H1 (cell line): Measurements from ENCODE around the gene SLC16A8.

Experiments
- ATF3 ChIP-seq: IDR thresholded peaks from 2 replicates; pipeline ENCODE4 v1.6.1; 2011; ENCODE audit warnings: low read depth, mild to moderate bottlenecking, low read length; ENCODE audit not compliant: insufficient read depth
- BRCA1 ChIP-seq: IDR thresholded peaks from 2 replicates; pipeline ENCODE4 v1.6.1; 2012; ENCODE audit warnings: low read depth, low read length, improper control_type of control experiment
- EZH2 ChIP-seq: fragments of 200-600 bp; sonication (generic); IDR thresholded peaks from 2 replicates; pipeline ENCODE4 v1.7.1; 2012; ENCODE audit warnings: low read depth, mild to moderate bottlenecking, moderate library complexity, low read length, inconsistent platforms; ENCODE audit not compliant: severe bottlenecking
- MAFK ChIP-seq: IDR thresholded peaks from 2 replicates; pipeline ENCODE4 v1.6.1; 2012; ENCODE audit warnings: low read depth, mild to moderate bottlenecking, improper control_type of control experiment, low read length
- POLR2A ChIP-seq, 2 experiments: IDR thresholded peaks; 1 replicate in 1 of 2; 2 replicates in 1 of 2; pipeline ENCODE4 v1.6.1; 2011; ENCODE audit warnings: low read depth in 2 of 2, low read length in 2 of 2, mild to moderate bottlenecking in 2 of 2; ENCODE audit errors: control extremely low read depth in 1 of 2
- POLR2AphosphoS5 ChIP-seq: IDR thresholded peaks from 2 replicates; pipeline ENCODE4 v1.6.1; 2011; ENCODE audit warnings: low read depth, low read length
- SIX5 ChIP-seq: IDR thresholded peaks from 2 replicates; pipeline ENCODE4 v1.6.1; 2011; ENCODE audit warnings: mild to moderate bottlenecking, low read depth, low read length
- TCF12 ChIP-seq: IDR thresholded peaks from 2 replicates; pipeline ENCODE4 v1.6.1; 2011; ENCODE audit warnings: low read depth, mild to moderate bottlenecking, low read length
- YY1 ChIP-seq: IDR thresholded peaks from 2 replicates; pipeline ENCODE4 v1.6.1; 2011; ENCODE audit warnings: low read depth, mild to moderate bottlenecking, low read length
- ZNF274 ChIP-seq: IDR thresholded peaks from 2 replicates; pipeline ENCODE4 v1.7.0; 2012; ENCODE audit warnings: low read length, borderline replicate concordance; ENCODE audit errors: extremely low read depth
- TF ChIP-seq, protein P1 (sequence below), 3 experiments: IDR thresholded peaks; 1 replicate in 2 of 3; 2 replicates in 1 of 3; pipeline versions ENCODE4 v1.5.1 to v1.6.1; 2011; ENCODE audit warnings: low read length in 3 of 3, mild to moderate bottlenecking in 3 of 3, inconsistent platforms in 2 of 3, low read depth in 1 of 3, moderate library complexity in 1 of 3; ENCODE audit not compliant: insufficient read depth in 1 of 3; ENCODE audit errors: control extremely low read depth in 1 of 3

DNA sequence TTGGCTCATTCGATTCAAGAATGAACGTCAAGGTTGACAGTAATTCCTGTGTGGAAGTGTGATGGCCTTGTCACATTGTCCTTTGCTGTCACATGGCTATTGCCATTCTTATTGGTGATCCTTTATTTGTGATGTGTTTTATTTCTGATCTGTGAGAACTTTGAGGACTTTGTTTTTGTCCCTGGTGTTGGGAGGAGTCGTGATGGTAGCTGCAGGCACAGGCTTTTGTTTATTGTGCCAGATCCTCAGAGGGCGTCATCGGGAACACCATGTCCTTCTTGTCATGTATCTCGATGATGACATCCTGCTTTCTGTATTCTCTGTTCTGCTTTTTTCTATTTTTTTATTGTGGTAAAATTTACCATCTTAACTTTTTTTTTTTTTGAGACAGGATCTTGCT, 21.2 kb downstream of the SLC16A8 start:
- TF ChIP-seq, protein P1, sequence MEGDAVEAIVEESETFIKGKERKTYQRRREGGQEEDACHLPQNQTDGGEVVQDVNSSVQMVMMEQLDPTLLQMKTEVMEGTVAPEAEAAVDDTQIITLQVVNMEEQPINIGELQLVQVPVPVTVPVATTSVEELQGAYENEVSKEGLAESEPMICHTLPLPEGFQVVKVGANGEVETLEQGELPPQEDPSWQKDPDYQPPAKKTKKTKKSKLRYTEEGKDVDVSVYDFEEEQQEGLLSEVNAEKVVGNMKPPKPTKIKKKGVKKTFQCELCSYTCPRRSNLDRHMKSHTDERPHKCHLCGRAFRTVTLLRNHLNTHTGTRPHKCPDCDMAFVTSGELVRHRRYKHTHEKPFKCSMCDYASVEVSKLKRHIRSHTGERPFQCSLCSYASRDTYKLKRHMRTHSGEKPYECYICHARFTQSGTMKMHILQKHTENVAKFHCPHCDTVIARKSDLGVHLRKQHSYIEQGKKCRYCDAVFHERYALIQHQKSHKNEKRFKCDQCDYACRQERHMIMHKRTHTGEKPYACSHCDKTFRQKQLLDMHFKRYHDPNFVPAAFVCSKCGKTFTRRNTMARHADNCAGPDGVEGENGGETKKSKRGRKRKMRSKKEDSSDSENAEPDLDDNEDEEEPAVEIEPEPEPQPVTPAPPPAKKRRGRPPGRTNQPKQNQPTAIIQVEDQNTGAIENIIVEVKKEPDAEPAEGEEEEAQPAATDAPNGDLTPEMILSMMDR (IDR thresholded peaks at IDR 0.05; ENCODE audit: control extremely low read depth in 1 of 3, insufficient read depth in 1 of 3, low read depth in 1 of 3, low read length in 3 of 3), result no peak
- no peak for TF ChIP-seq EZH2
- TF ChIP-seq POLR2A (IDR thresholded peaks at IDR 0.05; ENCODE audit: control extremely low read depth in 1 of 2, low read depth in 2 of 2, low read length in 2 of 2), result no peak
- TF ChIP-seq ATF3, result no peak
- TF ChIP-seq BRCA1, result no peak
- TF ChIP-seq SIX5, result no peak
- TF ChIP-seq YY1, result no peak
- TF ChIP-seq TCF12, result no peak
- TF ChIP-seq MAFK, result no peak
- no peak for TF ChIP-seq POLR2AphosphoS5
- no peak for TF ChIP-seq ZNF274
